ENCODE measurements around the gene OR10J5. TPM values are rescaled to one million over a fixed set of nuclear protein-coding genes. Genes with fewer than 3 reads are reported as not detected.

Gene OR10J5, protein sequence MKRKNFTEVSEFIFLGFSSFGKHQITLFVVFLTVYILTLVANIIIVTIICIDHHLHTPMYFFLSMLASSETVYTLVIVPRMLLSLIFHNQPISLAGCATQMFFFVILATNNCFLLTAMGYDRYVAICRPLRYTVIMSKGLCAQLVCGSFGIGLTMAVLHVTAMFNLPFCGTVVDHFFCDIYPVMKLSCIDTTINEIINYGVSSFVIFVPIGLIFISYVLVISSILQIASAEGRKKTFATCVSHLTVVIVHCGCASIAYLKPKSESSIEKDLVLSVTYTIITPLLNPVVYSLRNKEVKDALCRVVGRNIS
- total RNA-seq, result not detected

DNA sequence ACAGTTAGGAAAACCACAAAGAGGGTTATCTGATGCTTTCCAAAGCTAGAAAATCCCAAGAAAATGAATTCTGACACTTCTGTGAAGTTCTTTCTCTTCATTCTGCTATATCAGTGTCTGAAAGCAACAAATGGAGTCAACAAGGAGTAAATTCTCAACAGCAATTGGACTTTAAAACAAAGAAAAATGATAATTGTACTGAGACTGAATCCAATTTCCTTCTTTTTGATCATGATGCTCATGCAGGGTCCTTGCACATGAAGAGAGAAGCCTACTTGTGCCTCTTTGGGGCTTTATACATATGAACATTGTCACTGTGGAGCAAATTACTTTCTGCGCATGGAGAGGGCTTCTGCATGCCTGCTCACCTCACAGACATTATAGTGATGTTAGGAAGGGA, at the start of gene OR10J5:
OR10J5 (minus strand) TSS at position 101 of the 400 bp plus-strand sequence; CDS start at position 101, 0 bp downstream.
- DNase-seq (no peak), ATAC-seq (ENCODE audit: low FRiP score in 2 of 2) (no peak)
- Histone ChIP-seq H3K36me3 (no peaks in the 10 kb centered on the region), H3K4me3 (no peak within 1 kb of the TSS), H3K27ac (no peak within 1 kb of the TSS), H3K9me3 (no peaks in the 10 kb centered on the region), H3K4me1 (no peaks in the 10 kb centered on the region), H3K27me3 (no peaks in the 10 kb centered on the region)
- no peak for TF ChIP-seq POLR2AphosphoS5 (IDR thresholded peaks at IDR 0.05)
- TF ChIP-seq, protein P1, sequence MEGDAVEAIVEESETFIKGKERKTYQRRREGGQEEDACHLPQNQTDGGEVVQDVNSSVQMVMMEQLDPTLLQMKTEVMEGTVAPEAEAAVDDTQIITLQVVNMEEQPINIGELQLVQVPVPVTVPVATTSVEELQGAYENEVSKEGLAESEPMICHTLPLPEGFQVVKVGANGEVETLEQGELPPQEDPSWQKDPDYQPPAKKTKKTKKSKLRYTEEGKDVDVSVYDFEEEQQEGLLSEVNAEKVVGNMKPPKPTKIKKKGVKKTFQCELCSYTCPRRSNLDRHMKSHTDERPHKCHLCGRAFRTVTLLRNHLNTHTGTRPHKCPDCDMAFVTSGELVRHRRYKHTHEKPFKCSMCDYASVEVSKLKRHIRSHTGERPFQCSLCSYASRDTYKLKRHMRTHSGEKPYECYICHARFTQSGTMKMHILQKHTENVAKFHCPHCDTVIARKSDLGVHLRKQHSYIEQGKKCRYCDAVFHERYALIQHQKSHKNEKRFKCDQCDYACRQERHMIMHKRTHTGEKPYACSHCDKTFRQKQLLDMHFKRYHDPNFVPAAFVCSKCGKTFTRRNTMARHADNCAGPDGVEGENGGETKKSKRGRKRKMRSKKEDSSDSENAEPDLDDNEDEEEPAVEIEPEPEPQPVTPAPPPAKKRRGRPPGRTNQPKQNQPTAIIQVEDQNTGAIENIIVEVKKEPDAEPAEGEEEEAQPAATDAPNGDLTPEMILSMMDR (IDR thresholded peaks at IDR 0.05), result no peak
- WGBS, 2 donors, result 89 to 100% methylated on average over 1 of the region's 1 CpG

DNA sequence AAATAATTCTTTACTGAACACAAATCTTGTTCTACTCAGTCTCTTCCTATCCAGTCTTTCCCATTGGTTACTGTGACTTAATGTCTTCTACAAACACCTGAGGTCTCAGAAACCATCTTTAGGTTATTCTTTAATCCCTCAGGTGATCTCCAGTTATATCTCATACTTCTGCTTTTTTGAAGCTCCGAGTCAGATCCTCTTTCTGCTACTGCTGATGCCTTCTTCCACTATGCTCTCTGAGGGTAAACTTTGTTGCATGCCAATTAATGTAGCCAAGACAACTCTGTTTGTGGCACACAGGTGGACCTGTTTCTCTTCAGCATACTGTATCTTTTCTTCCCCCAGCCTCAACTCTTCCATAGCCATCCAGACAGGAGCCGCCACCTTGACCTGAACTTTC, 48.7 kb upstream of the OR10J5 start:
- TF ChIP-seq POLR2AphosphoS5 (IDR thresholded peaks at IDR 0.05), result no peak
- TF ChIP-seq POLR2A (IDR thresholded peaks at IDR 0.05), result no peak
- no peak for TF ChIP-seq EP300 (IDR thresholded peaks at IDR 0.05)
- TF ChIP-seq, protein P1 (IDR thresholded peaks at IDR 0.05), result no peak
- no peak overlapping the region for H3K27ac ChIP-seq
- 83 to 84% methylated on average over 2 of the region's 2 CpGs for WGBS, 2 donors
- H3K27me3 ChIP-seq, result no peaks in the 10 kb centered on the region
- DNase-seq (no peak), ATAC-seq (ENCODE audit: low FRiP score in 2 of 2) (no peak)
- no peaks in the 10 kb centered on the region for H3K9me3 ChIP-seq
- no peak overlapping the region for H3K4me3 ChIP-seq
- H3K36me3 ChIP-seq, result no peaks in the 10 kb centered on the region
- H3K4me1 ChIP-seq, result no peaks in the 10 kb centered on the region

DNA sequence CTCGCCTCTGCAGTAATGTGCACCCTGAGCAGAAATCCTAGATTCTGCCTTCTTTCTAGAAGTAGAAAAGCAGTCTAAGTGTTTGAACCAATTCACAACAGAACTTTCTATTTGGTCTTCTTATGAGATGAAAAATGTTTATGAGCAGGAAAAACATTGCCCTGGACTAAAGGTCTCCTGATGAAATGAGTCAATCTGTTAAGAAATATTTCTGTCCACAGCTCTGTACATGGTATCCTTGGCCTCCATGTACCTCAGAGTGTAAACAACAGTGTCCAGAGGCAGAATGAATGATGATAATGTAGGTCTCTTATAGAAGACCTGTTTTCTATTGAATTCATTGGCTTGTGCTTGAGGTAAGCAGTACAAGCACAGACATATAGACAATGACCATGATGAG, 45.6 kb upstream of the OR10J5 start:
- H3K27ac ChIP-seq, result no peak overlapping the region
- H3K4me1 ChIP-seq, result no peaks in the 10 kb centered on the region
- H3K36me3 ChIP-seq, result no peaks in the 10 kb centered on the region
- no peak overlapping the region for H3K4me3 ChIP-seq
- TF ChIP-seq EP300 (IDR thresholded peaks at IDR 0.05) (no peak), POLR2A (IDR thresholded peaks at IDR 0.05) (no peak), POLR2AphosphoS5 (IDR thresholded peaks at IDR 0.05) (no peak)
- TF ChIP-seq, protein P1 (IDR thresholded peaks at IDR 0.05), result no peak
- H3K9me3 ChIP-seq, result no peaks in the 10 kb centered on the region
- no peak for DNase-seq
- 73 to 79% methylated on average over 1 of the region's 1 CpG for WGBS, 2 donors
- ATAC-seq (ENCODE audit: low FRiP score in 2 of 2), result no peak
- H3K27me3 ChIP-seq, result no peaks in the 10 kb centered on the region

DNA sequence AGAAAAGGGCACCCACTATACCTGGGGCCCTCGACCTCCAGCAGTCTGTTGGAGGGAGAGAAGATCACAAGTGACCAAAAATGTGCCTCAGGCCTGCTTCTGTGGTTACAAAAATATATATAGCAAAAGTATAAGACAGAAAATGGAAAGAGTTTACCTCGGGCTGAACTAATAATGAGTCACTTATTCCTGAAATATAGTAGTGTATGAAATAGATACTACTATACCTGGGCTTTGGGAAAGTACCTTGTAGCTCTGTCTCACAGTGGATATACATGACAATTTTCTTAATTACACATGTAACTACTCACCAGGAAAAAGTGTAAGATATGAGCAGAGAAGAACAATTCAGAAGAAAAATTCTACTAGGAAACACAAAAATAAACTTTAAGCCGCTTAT, 44.5 kb upstream of the OR10J5 start:
- no peak for TF ChIP-seq POLR2A (IDR thresholded peaks at IDR 0.05)
- no peak for TF ChIP-seq POLR2AphosphoS5 (IDR thresholded peaks at IDR 0.05)
- TF ChIP-seq EP300 (IDR thresholded peaks at IDR 0.05), result no peak
- TF ChIP-seq, protein P1 (IDR thresholded peaks at IDR 0.05), result no peak
- ATAC-seq (ENCODE audit: low FRiP score in 2 of 2), result no peak
- Histone ChIP-seq H3K27me3 (no peaks in the 10 kb centered on the region), H3K9me3 (no peaks in the 10 kb centered on the region), H3K4me3 (no peak overlapping the region), H3K36me3 (no peaks in the 10 kb centered on the region), H3K4me1 (no peaks in the 10 kb centered on the region), H3K27ac (no peak overlapping the region)
- no peak for DNase-seq
- 69 to 79% methylated on average over 3 of the region's 3 CpGs for WGBS, 2 donors

DNA sequence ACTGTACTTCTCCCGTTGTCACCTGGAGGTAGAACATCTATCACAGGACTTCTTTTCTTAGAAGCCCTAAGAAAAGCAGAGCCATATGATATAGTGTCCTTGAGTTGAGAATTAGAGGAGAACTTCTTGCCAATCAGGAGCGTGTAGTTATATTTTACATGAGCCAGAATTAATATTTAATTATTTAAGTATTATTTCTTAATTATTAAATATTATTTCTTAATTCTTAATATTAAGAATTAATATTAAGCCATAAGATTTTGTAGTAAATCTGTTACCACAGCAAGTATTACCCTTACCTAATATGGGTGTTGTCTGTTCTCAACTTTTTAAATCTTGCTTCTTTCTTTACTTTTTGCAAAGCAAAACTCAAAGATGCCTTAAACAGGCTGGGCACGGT, 41.6 kb upstream of the OR10J5 start:
- WGBS, 2 donors, result 93 to 96% methylated on average over 3 of the region's 3 CpGs
- Histone ChIP-seq H3K4me1 (no peaks in the 10 kb centered on the region), H3K27ac (no peak overlapping the region), H3K4me3 (no peak overlapping the region), H3K36me3 (no peaks in the 10 kb centered on the region), H3K9me3 (no peaks in the 10 kb centered on the region), H3K27me3 (no peaks in the 10 kb centered on the region)
- no peak for TF ChIP-seq EP300 (IDR thresholded peaks at IDR 0.05)
- no peak for TF ChIP-seq POLR2A (IDR thresholded peaks at IDR 0.05)
- no peak for DNase-seq
- ATAC-seq (ENCODE audit: low FRiP score in 2 of 2), result no peak
